GM18870 (cell line): ENCODE data around the gene SERPINI1.

Experiments
- ATAC-seq: cut with Tn5 transposase; IDR thresholded peaks from one replicate; pipeline ENCODE4 v1.9.1; 2021; ENCODE audit warnings: moderate library complexity; ENCODE audit not compliant: unreplicated experiment

The SERPINI1 gene

DNA sequence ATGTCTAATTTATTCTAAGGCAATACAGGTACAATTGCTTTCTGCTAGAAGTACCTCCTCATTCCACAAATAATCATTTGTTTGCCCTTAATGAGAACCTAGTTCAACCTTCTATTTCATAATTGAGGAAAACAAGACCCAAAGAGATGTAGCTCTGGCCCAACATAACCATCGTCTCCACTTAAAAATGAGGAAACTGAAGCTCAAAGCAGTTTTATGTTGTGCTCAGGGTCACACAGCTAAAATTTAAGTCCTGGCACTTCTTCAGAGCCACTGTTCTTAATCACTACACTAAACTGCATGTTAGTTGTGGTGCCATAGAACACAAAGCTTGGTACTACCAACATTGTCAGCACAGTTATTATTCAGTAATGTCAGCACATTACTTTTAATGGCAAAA lies 108.0 kb downstream of the SERPINI1 start:
- ATAC-seq = no peak

DNA sequence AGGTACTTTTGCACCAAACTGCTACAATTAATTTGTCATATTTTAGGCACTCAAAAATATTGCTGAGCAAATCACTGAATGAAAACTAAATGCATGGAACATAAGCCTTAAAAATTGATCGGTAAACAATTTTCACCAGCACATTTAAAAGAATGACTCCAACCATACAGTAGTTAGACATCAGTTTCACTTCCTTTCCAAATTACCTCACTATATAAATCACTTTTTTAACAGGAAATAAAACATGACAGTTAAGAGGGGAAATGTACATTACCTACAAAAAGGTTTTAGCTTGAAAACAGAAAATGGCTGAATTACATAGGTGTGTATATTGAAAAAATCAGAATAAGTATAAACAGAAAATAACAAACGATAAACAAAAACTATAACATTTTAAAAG lies 108.4 kb downstream of the SERPINI1 start:
- ATAC-seq = no peak

DNA sequence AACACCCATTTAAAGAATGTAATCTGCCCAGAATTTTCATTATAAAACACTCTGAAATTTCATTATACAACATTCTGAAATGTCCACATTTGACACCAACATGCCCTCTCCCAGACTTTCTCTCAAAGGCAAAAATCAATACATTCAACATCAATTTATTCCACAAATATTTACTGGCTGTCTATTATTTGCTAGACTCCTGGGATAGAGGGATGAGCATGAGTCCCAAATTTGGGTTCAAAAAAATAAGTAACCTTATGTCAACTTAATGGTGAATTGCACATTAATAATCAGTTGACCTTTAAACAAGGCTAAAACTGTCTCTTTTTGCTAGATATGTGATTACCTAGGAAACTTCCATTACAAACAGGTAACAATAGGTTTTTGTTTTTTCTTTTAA lies 109.0 kb downstream of the SERPINI1 start:
- no peak for ATAC-seq

DNA sequence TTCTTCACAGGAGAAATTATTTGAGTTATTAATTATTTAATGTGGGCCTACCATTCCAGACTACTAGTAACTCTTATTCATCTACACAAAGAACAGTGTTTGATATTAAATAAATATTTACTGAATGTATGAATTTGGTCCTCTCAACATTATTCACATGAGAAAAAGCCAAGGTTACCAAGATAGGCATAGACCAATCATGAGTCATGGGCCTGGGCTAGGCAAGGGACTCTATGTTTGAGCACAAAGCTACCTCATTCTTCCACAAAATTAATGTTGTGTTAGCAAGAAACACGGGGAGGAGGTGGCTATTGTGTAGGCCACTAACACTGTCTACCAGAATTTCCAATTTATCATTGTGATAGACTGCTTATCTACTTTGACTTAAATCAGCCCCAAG lies 115.7 kb downstream of the SERPINI1 start:
- ATAC-seq = no peak

DNA sequence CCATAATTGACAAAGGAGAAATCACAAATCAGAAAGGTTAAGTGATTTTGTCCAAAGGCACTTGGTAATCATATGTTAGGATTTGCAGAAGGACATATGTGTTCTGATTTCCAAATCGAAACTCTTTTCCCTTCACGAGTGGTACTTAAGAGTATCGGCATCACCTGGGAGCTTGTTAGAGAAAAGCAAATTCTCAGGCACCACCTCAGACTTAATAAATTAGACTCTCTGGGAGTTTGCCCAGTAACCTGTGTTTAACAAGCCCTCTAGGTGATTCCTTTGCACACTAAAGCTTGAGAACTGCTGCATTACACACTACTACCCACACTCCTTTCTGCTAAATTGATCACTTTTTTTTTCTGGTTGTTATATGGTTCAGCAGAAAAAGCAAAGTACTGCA lies 116.2 kb downstream of the SERPINI1 start:
- no peak for ATAC-seq

DNA sequence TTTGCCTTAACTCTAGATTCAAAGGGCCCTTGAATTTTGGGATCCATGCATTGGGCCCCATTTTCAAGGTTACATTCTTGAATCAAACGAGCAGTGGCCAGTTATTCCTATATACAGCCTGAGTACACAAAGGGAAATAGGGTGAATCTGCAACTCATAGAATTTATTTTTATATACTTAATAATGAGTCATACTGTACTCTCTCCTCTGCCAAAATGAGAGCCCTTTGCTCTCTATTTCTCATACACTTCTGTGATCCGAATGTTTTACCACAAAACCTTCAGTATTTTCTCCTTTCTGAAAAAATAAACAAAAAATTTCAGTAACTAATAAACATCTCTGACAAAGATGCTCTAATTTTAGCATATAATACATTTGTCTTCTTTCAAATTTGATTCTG lies 116.7 kb downstream of the SERPINI1 start:
- no peak for ATAC-seq

DNA sequence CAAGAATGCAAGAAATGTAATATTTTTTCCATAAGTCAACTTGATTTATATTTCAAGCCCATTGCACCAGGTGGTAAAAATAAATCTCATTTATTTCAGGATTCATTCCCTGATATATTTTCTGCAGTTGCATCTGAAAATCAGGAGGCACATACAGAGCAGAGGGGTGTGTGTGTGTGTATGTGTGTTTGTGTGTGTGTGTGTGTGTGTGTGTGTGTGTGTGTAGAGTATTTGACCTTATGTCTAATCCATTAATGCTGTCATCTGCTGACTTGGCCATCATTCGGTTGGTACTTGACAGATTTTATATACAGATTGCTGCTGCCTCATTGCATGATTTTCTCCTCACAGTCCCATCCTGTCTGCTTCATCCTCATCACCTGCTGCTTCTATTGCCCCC lies 118.5 kb downstream of the SERPINI1 start:
- no peak for ATAC-seq

DNA sequence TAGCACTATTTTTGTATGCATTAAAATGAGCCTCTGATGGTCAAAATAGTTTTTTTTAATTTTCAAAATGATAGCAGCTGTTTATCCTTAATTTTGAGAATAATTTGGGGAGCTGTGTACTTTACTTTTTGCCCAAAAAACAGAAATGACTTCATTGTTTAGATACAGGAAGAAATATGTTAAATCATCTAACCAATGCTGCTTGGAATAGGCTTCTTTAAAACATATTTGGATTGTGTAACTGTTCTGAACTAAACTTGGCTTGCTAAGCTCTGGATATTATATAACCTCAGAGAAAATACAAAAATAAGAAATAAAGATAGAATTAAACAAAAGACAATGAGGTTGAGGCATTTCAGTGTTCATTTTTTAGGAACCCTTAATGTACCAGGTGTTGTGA lies 119.3 kb downstream of the SERPINI1 start:
- ATAC-seq = no peak

DNA sequence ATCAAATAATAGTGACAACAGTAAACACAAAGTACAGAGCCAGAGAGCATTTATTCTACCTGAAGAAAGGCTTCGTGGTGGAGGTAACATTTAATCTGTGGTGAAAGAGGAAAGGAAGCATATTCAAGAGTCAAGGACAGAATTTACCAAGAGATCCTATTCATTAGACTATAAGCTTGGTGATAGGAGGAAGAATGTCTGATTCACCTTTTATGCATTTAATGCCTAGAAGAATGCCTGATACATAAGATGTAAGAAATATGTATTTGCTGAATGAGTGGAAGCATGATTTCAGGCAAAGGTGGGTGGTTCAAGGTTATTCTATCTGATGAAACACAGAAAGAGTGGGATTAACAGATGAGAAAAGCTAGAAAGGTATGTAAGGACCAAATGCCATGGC lies 119.8 kb downstream of the SERPINI1 start:
- no peak for ATAC-seq

DNA sequence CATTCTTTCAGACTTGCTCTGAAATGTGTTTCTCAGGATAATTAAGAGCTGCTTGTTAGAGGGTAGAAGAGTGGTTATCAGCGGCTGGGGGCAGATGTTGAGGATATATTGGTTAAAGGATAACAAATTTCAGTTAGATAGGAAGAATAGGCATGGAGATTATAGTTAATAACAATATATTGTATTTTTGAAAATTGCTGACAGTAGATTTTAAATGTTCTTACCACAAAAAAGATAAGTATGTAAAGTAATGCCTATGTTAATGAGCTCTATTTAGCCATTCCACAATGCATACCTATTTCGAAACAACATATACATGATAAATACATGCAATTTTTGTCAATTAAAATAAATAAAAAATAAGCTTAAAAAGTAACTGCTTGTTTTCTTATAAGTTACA lies 123.3 kb downstream of the SERPINI1 start:
- no peak for ATAC-seq

DNA sequence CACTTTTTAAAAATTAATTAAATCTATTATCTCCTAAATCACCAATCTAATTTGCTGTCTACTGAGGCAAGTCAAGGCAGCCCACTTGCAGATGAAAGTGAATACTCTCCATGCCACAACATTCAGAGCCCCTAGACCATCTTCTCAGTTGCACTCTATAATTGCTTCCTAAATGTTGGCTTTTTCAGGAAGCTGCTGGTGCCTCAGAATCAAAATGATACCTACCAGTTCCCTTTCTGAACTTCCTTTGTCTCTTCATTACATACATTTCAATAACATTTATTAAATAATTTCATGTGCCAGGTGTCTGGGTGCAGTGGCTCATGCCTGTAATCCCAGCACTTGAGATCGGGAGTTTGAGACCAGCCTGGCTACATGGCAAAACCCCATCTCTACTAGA lies 124.1 kb downstream of the SERPINI1 start:
- ATAC-seq = no peak

DNA sequence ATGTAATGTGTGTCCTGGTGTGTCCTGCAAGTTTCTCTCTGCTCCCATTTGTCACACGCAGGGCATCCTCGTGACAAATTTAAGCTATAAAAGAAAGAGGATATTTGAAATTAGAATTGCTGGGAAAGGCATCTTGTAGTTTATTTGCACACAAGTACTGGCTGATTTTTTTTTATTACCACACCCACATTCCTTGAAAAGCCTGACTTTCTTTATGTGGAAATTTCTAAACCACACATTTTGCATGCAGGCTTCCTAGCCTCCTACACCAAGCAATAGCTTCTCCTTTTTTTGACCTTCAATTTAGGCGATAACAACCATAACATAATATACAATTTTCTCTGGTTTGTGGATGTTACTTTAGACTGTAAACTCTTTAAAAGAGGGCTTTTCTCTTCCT lies 126.1 kb downstream of the SERPINI1 start:
- ATAC-seq = no peak

DNA sequence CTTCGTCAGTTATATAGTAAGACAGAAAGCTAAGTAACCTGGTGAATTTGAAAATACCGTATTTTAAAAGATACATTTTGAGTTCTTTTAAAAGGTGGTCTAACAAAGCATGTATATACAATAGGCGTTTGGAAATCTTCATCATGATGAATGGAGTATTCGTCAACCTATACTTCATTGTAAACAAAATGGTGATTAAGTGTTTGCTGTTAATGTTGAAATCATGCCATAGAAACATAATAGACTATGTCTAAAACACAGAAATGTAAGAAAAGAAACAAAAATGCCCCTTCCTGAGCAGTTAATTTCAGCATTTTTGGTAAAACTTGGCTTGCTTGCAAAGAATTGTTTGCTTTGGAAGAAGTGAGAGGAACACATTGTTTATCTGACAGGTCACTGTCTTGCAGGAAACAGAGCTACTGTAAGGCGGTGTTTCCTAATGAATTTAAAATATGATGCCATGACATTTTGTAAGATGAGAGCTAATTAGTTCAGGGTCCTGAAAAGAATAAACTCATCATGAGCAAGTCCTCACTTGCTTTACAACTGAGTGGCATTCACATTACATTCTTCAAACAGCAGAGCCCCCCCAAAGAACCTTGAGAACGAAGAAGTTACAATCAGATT lies 126.7 kb downstream of the SERPINI1 start:
- ATAC-seq = no peak

DNA sequence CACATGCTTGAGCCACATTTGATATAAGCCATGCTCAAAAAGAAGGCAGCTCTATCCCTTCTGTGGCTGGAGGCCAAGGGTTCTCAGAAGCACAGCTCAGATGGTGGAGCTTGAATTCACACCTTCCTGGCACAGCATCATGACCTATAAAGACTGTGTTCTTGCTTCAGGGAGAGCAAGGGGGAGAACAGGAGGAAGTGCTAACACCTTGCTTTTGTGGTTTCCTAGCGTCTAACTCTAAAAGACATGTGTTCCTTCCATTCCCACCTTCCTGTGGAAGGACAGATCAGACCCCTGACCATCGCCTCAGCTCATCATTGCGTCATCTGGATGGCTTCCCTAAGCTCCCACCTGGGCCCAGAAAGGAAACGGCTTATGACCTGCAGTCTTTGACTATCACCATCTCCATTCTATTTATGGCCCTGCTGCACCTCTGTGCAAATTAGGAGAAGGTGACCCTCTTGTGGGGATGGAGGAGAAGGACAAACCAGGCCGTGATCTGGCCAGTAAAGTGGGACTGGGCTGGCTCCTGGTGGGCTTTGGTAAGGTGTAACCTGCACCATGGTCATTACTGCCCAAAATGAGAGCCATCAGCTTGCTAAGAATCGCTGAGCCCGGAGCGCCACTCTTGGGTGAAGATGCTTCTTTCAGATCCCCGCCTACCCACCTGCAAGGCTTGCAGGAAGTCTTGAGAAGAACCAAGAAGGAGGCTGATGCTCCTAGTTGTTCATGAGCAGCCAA lies 128.5 kb downstream of the SERPINI1 start:
- ATAC-seq = no peak

DNA sequence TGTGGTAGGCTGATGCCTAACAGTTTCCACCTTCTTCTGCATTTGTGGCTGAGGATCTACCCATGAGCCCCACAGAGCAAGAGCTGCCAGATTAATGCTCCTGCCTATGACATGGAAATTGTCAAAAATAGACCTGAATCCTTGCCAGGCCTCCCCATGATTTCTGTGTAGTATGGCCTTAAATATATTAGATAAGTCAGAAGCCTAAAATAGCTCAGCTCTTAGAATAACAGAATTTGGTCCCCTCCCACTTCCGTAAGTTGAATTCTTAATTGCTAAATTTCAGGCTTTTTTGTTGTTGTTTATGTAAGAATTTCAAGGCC lies 129.0 kb downstream of the SERPINI1 start:
- ATAC-seq = no peak

DNA sequence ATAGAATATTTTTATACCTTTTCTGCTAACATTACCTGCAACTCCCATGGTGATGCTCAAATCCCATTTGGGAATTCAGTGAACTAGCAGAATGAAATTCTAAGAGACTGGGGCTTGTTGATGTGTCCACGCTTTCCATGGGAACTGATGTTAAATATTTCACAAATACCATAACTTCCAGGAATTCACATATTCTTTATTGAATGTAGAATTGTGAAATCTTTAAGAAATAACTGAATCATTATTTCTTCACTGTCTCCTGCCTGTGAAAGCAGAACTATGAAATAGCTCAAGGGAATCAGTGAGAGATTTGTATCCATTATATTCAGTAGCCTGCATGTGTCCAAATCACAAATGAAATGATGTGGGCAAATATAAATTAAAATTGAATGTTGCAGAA lies 130.8 kb downstream of the SERPINI1 start:
- ATAC-seq = no peak

DNA sequence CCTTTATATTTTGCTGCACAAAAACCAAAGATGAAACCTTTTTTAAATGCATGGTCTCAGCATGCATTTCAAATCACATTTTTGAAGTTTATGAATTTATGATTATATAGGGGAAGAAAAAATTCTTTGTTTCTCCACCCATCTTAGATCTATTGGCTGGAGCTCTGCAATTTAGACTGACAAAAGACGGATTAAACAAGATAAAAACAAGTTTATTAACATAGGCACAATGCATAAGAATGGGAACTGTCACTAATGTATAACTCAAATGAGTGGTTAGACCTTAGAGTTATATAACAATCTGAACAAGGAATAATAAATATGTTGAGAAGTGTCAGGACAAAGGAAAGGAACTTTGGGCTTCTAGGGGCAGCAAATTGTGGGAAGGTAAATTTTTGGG lies 132.5 kb downstream of the SERPINI1 start:
- ATAC-seq = no peak

DNA sequence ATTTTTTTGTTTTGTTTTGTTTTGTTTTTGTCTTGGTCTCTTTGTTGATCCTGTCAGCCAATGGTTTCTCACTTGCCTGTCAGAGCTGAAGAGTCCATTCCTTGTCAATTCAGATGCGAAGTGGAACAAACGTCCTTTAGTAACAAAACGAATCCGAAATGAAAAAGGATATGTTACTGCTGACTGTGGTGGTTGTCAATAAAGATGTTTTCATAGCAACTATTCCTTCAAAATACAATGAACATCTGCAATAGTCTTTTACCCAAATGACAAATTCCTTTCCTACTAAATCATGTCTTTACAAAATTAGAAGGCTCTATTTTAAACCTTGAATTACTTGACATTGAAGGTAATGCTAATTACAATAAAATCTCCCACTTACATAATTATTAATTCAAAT lies 134.7 kb downstream of the SERPINI1 start:
- ATAC-seq = no peak

DNA sequence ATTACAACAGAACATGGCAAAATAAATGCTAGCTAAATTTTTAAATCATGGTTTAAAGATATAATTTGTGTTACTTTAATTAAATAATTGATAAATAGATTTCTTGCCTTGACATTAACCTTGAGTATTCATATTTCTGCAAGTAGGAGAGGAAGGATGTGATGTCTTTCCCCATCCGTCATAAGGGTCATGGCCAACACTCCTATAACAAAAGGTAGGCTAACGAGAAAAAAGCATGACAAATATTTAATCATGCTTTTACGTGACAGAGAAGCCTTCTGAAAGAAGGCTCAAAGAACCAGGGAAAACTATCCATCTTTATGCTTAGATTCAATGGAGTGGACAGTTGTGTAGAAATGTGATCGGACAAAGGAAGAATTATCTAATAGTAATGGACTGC lies 135.2 kb downstream of the SERPINI1 start:
- no peak for ATAC-seq

DNA sequence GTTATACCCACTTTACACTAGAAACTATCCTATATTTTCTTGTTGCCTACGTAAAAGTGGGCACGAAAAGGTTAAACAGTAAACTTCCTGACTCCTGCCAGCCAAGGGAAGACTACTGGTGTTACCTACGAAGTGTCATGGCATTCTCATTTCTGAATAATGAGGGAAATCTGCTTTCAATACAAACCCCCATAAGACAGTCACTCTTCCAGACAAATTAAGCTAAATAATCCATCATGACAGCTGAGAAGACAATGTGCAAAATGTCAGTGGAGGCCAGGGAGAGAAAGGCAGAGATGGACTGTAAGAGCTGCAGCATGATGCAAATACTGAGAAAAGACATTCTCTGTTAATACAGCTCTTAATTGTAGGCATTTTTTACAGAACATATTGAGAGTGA lies 136.5 kb downstream of the SERPINI1 start:
- ATAC-seq = no peak

DNA sequence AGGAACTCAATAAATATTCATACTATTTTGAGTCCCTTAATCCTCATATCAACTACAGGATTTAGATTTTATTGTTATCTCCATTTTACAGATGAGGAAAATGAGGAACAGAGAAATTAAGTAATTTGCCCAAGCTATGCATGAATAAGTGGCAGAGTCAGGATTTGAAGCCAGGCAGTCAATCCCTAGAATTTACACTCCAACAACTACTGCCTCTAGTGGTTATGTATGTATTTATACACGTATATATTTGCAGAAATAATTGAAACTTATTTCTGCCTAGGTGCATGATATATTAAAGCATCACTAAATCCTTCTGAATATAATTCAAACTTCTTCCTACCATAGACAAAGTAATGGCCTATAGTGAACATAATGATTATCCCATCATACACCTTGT lies 137.4 kb downstream of the SERPINI1 start:
- no peak for ATAC-seq

DNA sequence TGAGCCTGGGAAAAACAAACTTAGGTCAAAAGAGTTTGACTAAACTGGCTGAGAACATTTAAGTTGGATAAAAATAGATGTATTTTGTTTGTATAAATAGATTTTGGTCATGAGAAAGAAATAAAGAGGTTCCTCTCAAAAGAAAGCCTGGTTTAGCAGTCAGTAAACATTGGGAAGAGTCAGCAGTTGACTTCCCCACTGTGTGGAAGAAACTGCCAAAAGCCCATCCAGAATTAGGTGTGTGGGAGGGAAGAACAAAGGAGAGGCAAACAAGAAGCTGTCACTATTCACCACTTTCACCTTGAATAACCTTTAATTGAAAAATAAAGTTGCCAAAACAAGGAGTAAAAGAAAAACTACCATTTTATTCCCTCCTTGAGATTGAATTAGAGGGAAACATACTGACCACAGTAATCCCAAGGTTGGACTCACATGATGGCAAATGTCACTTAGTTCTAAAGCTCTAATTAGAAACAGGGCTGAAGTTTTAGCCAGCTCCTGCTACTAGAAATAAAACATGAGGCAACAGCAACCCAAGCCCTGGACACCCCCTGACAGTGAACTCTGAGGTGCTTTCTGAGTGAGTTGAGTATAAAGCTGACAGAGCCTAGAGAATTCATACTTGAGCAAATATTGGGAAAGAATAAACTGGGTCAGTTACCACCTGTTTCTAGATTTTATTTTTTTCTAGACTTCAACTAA lies 139.3 kb downstream of the SERPINI1 start:
- no peak for ATAC-seq
